GM19238 (cell line): ENCODE results near the gene ZNF213.

Experiments
- DNase-seq: peaks from one replicate; pipeline ENCODE4 v3.0.0; 2011; ENCODE audit warnings: low spot score; ENCODE audit not compliant: insufficient read length

The ZNF213 gene

GRCh38 chr16:3134338-3135125 lies at the start of gene ZNF213:
ZNF213 (plus strand) TSS chr16:3135029; CDS start chr16:3137281, 2,252 bp downstream.
- peak; percentile 96 for DNase-seq

GRCh38 chr16:3085868-3086595 lies 48.8 kb upstream of the ZNF213 start:
- DNase-seq: no peak

DNA sequence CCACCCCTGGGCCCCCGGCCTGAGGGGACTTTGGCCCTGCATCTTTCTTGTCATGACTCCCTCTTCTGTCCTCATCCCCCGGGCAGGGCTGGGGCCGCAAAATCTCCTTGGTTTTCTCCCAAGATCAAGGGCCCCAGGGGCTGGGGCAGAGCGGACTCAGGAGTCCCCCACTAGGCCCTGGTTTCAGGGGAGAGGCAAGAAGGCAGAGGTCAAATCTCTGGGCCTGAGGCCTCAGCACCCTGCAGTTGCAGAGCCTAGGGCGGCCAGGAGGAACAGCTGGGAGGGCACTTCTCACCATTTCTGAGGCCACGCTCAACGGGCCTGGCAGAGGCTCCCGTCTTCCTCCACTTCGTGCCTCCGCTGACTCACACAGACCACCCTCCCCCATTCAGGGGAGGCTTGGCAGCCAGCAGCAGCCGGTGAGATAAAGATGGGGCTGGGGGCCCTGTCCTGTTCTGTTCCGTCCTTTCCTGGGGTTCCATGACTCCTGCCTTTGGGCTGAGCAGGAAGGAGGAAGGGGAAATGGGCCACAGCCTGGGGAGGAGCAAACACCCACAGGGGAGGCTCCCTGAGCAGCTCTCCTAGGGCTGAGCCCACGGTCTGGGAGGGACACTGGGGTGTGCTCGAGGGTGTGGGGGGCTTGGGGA lies 48.1 kb upstream of the ZNF213 start:
- DNase-seq: no peak

DNA sequence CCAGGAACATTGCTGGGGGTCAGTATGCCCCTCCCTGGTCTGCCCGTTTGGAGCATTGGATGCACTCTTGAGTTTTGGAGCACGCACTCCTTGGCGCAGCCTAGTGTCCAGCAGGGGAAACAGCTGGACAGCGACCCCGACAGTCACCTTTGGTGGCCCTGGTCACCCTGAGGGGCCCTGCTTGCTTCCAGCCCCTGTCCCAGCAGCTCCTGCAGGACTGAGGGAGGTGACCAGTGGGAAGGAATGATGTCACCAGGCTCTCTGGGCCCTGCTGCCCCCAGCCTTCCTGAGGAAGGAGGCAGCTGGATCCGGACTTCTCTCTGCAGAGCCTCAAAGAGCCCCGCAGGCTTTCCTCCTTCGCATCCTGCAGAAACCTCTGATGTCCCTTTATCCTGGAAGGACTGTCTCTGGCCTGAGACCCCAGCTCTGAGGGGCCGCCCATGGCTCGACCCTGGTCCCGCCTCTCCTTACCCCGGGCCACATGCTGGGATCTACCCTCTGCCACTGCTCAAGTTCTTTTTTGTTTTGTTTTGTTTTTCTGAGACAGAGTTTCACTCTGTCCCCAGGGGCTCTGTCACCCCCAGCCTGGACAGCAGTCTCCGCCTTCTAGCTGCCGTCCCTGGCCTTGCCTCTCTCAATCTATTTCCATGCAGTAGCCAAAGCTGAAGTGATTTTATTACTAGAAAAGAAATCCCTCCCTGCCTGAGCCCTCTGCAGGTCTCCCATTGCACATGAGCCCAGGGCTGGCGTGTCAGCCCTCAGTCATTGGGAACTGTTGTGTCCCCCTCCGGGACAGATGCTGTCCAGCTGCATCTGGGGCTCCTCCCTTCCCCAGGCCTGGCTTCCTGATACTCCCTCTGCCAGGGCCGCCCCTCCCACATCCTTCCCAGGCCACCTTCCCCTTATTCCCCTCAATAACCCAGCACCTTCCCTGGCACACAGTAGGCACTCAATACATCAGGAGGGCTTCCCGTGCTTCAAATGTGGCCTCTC lies 47.3 kb upstream of the ZNF213 start:
- DNase-seq: no peak

DNA sequence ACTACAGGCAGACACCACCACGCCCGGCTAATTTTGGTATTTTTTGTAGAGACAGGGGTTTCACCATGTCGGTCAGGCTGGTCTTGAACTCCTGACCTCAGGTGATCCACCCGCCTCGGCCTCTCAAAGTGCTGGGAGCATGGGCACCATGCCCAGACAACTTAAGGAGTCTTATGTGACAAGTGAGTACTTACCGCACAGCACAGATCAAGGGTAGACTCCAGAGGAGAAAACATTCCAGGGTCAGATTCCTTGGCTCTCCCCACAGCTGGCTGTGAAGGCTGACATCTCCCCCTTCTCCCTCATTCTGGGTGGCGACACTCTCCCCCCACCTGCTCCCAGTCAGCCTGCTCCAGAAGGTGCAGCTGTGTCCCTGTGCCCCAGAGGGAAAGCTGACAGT lies 46.4 kb upstream of the ZNF213 start:
- DNase-seq: no peak

DNA sequence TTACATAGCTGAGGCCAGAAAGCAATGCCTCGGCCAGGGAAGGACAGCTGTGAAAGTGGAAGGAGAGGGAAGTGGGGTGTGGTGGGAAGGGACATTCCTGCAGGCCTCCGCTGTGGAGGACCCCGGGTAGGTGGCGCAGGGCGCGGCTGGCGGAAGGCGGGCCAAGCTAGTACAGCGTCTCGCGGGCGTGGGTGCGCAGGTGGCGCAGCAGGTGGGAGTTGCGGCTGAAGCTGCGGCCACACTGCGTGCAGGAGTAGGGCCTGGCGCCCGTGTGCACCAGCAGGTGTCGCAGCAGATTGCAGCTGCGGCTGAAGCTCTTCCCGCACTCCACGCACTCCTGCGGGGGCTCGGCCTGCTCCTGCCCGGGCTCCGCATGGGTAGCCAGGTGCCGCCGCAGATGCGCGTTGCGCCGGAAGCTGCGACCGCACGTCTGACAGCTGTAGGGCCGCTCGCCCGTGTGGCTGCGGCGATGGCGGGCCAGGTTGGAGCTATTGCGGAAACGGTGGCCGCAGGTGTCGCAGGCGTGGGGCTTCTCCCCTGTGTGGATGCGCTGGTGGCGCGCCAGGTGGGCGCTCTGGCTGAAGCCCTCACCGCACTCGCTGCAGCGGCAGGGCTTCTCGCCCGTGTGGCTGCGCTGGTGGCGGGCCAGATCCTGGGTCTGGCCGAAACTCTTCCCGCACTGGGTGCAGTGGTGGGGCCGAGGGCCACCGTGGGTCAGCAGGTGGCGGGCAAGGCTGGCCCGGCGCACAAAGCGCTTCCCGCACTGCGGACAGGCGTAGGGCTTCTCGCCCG lies 45.7 kb upstream of the ZNF213 start:
- no peak for DNase-seq

DNA sequence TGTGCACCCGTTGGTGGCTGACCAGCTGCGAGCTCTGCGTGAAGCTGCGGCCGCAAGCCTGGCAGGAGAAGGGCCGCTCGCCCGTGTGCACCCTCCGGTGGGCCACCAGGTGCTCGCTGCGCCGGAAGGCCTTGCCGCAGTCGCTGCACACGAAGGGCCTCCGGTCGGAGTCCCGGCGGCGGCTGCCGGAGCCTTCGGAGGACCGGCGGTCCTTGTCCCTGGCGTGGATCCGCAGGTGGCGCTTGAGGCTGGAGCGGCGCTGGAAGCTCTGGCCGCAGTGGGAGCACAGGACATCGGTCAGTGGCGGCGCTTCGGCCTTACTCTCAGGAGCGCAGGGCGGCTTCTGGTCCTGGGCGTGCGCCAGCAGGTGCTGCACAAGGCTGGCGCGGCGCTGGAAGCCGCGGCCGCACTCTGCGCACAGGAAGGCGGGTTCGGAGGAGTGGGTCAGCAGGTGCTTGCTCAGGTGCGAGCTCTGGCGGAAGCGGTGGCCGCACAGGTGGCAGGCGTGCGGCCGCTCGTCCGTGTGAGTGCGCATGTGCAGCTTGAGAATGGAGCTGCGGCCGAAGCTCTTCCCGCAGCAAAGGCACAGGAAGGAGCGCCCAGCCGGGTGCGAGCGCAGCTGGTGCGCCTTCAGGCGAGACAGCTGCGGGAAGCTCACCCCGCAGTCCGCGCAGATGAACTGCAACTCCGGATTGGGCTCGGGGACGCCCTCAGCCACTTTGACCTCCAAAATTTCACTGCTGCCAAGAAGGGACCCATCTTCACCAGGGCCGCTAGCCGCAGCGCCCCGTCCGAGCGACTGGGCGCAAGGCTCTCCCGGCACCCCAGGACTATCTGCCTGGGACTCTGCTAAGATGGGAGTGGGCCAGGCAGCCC lies 44.9 kb upstream of the ZNF213 start:
- DNase-seq: no peak

DNA sequence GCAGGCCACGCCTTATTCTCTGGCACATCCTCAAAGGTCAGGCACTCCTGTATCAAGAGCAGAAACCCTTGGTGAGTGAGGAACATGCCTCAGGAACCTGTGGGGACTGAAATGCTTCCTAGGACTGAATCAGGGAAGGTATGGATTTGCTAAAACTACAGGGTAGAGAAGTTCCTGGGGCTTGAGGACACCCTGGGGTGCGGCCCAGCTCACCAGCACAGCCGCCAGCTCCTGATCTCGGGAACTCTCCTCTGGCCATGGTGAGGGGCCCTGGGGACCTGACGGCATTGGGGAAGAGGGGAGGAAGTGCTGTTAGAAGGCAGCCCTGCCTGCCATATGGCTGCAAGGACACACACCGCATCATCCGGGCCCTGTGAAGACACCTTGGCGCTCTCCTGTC lies 43.3 kb upstream of the ZNF213 start:
- no peak for DNase-seq

- no peak for DNase-seq
Measured at GRCh38 chr16:3092501-3092941, 42.3 kb upstream of the ZNF213 start.

DNA sequence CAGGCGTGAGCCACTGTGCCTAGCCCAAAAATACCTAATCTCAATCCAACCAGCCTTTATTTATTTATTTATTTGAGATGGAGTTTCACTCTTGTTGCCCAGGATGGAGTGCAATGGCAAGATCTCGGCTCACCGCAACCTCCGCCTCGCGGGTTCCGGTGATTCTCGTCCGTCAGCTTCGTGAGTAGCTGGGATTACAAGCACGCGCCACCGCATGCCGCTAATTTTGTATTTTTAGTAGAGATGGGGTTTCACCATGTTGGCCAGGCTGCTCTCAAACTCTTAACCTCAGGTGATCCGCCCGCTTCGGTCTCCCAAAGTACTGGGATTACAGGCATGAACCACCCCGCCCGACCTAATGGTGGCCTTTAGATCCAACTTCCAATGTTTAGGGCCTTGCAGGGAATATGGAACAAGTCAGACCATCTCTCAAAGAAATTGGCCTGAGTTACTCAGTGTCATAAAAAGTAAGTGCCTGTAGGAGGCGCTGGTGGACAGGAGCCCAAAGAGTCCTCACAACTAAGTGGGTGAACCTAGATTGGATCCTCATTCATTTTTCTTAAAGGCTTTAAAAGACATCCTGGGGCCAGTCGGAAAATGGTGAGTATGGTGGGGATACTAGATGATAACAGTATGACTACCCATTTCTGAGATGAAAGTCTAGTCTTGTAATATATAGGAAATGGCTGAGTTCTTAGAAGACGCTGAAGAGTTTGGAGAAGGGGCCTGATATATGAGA lies 40.4 kb upstream of the ZNF213 start:
- DNase-seq: no peak

DNA sequence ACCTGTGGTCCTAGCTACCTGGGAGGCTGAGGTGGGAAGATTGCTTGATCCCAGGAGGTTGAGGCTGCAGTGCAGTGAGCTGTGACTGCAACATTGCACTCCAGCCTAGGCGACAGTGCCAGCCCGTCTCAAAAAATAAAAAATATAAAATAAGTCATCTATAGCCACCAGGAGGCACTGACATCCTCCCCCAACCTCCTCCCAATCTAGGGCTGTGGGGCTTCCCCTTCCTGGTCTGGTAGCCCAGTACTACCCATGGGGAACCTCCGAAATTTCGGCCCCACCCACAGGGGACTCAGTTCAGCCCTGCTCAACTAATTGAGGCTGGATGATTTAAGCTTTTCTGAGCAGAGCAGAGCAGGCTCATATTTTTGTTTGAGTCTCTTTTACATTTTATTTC lies 39.0 kb upstream of the ZNF213 start:
- peak; percentile 87 for DNase-seq

DNA sequence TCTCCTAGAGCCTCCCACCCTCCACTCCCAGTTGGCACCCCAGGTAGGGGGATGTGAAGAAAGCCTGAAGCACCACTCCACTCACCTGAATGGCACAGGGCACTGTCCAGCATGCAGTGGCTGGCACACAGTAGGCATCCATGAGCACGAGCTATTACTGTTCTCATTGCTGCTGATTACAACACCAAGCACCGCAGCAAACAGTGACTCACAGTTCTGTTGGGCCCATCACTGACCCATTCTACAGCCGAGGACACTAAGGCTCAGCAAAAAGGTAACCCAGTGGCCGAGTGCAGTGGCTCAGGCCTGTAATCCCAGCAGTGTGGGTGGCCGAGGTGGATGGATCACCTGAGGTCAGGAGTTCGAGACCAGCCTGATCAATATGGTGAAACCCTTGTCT lies 38.5 kb upstream of the ZNF213 start:
- no peak for DNase-seq

DNA sequence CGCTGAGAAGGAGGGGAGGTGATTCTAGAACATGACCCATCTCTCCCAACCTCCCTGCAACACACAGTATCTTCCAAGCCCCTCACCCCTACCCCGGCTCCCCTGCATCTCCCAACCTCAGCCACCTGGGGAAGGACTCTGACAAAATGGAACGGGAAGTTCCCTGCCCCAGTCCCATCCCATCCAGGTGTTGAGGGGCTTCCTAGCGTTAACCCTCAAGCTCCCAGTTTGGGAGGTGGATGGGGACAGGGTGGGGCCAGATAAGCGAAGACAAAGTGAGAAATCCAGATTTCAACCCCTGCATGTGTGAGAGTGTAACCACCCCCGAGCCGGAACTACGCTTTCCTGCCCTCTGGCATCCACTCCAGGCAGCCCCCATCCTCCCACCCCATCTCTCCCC lies 37.6 kb upstream of the ZNF213 start:
- no peak for DNase-seq

DNA sequence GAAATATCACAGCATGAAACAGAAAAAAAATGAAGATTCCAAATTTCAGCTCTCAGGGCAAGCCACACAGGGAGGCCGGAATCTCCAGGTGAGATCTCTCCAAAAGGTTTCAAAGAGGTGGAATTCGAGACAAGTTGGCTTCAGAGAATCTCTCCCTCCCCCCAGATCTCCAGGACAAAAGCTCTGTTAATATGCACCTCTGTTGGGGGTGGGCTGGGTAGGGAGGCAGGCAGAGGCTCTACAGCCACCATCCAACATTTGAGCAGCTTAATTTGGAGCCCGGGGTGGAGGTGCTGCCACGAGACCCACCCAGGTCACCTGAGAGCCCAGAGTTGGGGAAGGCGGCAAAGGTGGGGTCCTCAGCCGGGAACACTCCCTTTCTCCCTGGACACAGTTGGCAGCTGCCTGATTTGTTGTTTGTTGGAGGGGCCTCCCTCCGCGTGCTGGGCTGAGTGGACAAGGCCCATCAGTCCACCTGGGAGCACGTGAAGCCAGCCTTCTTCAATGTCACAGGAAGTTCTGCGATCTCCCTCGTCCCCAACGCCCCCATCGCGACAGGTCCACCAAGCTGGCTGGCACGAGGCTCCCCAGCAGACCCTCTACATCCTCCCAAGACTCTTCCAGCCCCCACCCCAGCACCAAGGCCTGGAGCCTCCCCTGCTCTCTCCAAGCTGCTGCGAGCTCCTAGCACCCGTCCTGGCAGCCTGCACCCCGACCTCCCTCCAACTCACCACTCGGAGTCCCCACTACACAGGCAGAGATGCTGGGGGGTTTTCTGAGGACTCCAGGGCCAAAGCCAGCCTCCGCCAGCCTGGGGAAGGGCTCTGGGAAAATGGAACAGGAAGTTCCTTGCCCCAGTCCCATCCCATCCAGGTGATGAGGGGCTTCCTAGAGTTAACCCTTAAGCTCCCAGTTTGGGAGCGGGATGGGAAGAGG lies 36.1 kb upstream of the ZNF213 start, which contains the start of gene ZSCAN10:
Gene ZSCAN10 (minus strand): TSS at position 836 of the 936 bp plus-strand sequence. CDS start 6,357 bp downstream, outside the sequence.
- DNase-seq: no peak

GRCh38 chr16:3099395-3099731 lies 35.5 kb upstream of the ZNF213 start:
- DNase-seq: no peak

- peak; percentile 93 for DNase-seq
Measured at GRCh38 chr16:3099732-3100499, 34.9 kb upstream of the ZNF213 start.
